Tibial nerve (tissue), 4 donors: ENCODE measurements around the gene CGNL1. TPM values are rescaled to one million over a fixed set of nuclear protein-coding genes. Genes with fewer than 3 reads are reported as not detected.
A peak's percentile ranks its signal among the peaks of the same experiment; 100 is the strongest.

Experiments used
- DNase-seq, 2 donors: peaks; one replicate each; pipeline ENCODE4 v3.0.0-alpha.2; 2019; ENCODE audit warnings: low spot score in 2 of 2
- H3K27ac ChIP-seq, 4 donors: fragments of 200-600 bp; sonication (generic) in 3 of 4; one replicate each; pipeline ENCODE4 v1.5.1; 2017 to 2019; ENCODE audit warnings: mild to moderate bottlenecking in 1 of 4
- H3K27me3 ChIP-seq, 2 donors: fragments of 200-600 bp; sonication (generic) in 1 of 2; one replicate each; pipeline versions ENCODE4 v1.5.1 to v1.6.0; 2017 to 2019
- H3K36me3 ChIP-seq, 3 donors: fragments of 200-600 bp; sonication (generic); one replicate each; pipeline ENCODE4 v1.5.1; 2018 to 2019
- H3K4me1 ChIP-seq, 4 donors: fragments of 200-600 bp; sonication (generic) in 3 of 4; one replicate each; pipeline ENCODE4 v1.5.1; 2017 to 2019
- H3K4me3 ChIP-seq, 4 donors: fragments of 200-600 bp; sonication (generic) in 3 of 4; one replicate each; pipeline ENCODE4 v1.5.1; 2017 to 2019; ENCODE audit warnings: mild to moderate bottlenecking in 1 of 4, moderate library complexity in 1 of 4
- H3K9me3 ChIP-seq, 4 donors: fragments of 200-600 bp; sonication (generic) in 3 of 4; one replicate each; pipeline ENCODE4 v1.5.1; 2017 to 2019
- CTCF ChIP-seq, 5 experiments: fragments of 200-600 bp in 3 of 5; fragments of 450-650 bp in 2 of 5; sonication (generic) in 3 of 5; IDR thresholded peaks; one replicate each; pipeline ENCODE4 v1.5.1; 2016 to 2019; ENCODE audit warnings: antibody characterized with exemption in 5 of 5, mild to moderate bottlenecking in 3 of 5, moderate library complexity in 2 of 5
- EP300 ChIP-seq, 2 donors: sonication (generic); formaldehyde crosslinking; IDR thresholded peaks; one replicate each; pipeline ENCODE4 v1.6.1; 2017; ENCODE audit warnings: antibody characterized with exemption in 2 of 2, mild to moderate bottlenecking in 1 of 2
- POLR2A ChIP-seq, 2 donors: fragments of 450-650 bp; IDR thresholded peaks; one replicate each; pipeline ENCODE4 v1.6.1; 2017; ENCODE audit warnings: antibody characterized with exemption in 2 of 2, mild to moderate bottlenecking in 2 of 2, moderate library complexity in 2 of 2
- WGBS, 2 donors: methylation state at CpG; one replicate each; pipeline ENCODE4 v1.1.5; 2018; 5-methylcytosine and 5-hydroxymethylcytosine counted together
- total RNA-seq, 4 donors: library from RNA; depleted of rRNA; stranded (reverse); fragments of >200 nt; gene quantifications; one replicate each; pipeline ENCODE4 v1.1.0, GENCODE V29; 2016

CGNL1 gene
- total RNA-seq, 4 donors from 2014 or later, result 15.9 to 36.7 (median 29.2) TPM

- Histone ChIP-seq H3K27ac (no peak overlapping the region), H3K4me3 (no peak overlapping the region)
Measured at GRCh38 chr15:57557810-57558209, 181.5 kb downstream of the CGNL1 start.

GRCh38 chr15:57559875-57560274, 183.6 kb downstream of the CGNL1 start:
- no peak for TF ChIP-seq POLR2A (IDR thresholded peaks at IDR 0.05)
- TF ChIP-seq EP300 (IDR thresholded peaks at IDR 0.05), result no peak
- TF ChIP-seq CTCF (IDR thresholded peaks at IDR 0.05), result peak; percentile 67 to 82 (median 74)
- DNase-seq, result peak; percentile 53 to 66
- WGBS, 2 donors, result 26 to 28% methylated on average over 4 to 5 of the region's 5 CpGs
- Histone ChIP-seq H3K27me3 (no peaks in the 10 kb centered on the region), H3K9me3 (no peaks in the 10 kb centered on the region), H3K4me1 (peaks cover 0 to 11% (median 0%) of the 10 kb centered on the region in 4 donors), H3K4me3 (no peak overlapping the region), H3K36me3 (no peaks in the 10 kb centered on the region), H3K27ac (no peak overlapping the region)

More at GRCh38 chr15:57557810-57558209, 181.5 kb downstream of the CGNL1 start:
- H3K27me3 ChIP-seq, result no peaks in the 10 kb centered on the region
- TF ChIP-seq POLR2A (IDR thresholded peaks at IDR 0.05) (no peak), CTCF (IDR thresholded peaks at IDR 0.05) (no peak), EP300 (IDR thresholded peaks at IDR 0.05) (no peak)
- no peak for DNase-seq
- H3K4me1 ChIP-seq, result peaks cover 0 to 11% (median 0%) of the 10 kb centered on the region in 4 donors
- H3K36me3 ChIP-seq, result no peaks in the 10 kb centered on the region
- 75 to 81% methylated on average over 6 of the region's 6 CpGs for WGBS, 2 donors
- no peaks in the 10 kb centered on the region for H3K9me3 ChIP-seq

GRCh38 chr15:57561041-57561711, 184.9 kb downstream of the CGNL1 start:
- DNase-seq, result peak in 1 of 2 donors; percentile 71
- WGBS, 2 donors, result 51 to 55% methylated on average over 9 of the region's 9 CpGs
- H3K4me3 ChIP-seq, result peak overlapping the region in 1 of 4 donors; percentile 9
- H3K36me3 ChIP-seq, result no peaks in the 10 kb centered on the region
- no peak overlapping the region for H3K27ac ChIP-seq
- H3K4me1 ChIP-seq, result peaks cover 0 to 11% (median 0%) of the 10 kb centered on the region in 4 donors
- TF ChIP-seq POLR2A (IDR thresholded peaks at IDR 0.05) (no peak), EP300 (IDR thresholded peaks at IDR 0.05) (peak in 1 of 2 donors; percentile 65), CTCF (IDR thresholded peaks at IDR 0.05) (peak; percentile 80 to 92 (median 86))
- no peaks in the 10 kb centered on the region for H3K9me3 ChIP-seq
- H3K27me3 ChIP-seq, result no peaks in the 10 kb centered on the region

- Histone ChIP-seq H3K27ac (no peak overlapping the region), H3K4me3 (no peak overlapping the region)
- WGBS, 2 donors, result 79 to 90% methylated on average over 11 of the region's 11 CpGs
Measured at GRCh38 chr15:57562196-57562769, 186.0 kb downstream of the CGNL1 start.

More at GRCh38 chr15:57562196-57562769, 186.0 kb downstream of the CGNL1 start:
- Histone ChIP-seq H3K9me3 (no peaks in the 10 kb centered on the region), H3K27me3 (no peaks in the 10 kb centered on the region), H3K4me1 (peaks cover 0 to 11% (median 0%) of the 10 kb centered on the region in 4 donors), H3K36me3 (no peaks in the 10 kb centered on the region)
- TF ChIP-seq POLR2A (IDR thresholded peaks at IDR 0.05) (no peak), EP300 (IDR thresholded peaks at IDR 0.05) (no peak), CTCF (IDR thresholded peaks at IDR 0.05) (no peak)
- no peak for DNase-seq
